MCF 10A (cell line): ENCODE data around the gene ACTN1. TPM values are rescaled to one million over a fixed set of nuclear protein-coding genes. Genes with fewer than 3 reads are reported as not detected.

Experiments
- BruUV-seq: library from RNA; stranded (reverse); fragments of 400-500 nt; replicated peaks from 2 replicates; lab custom pipeline; 2021; lab: Mats Ljungman, UMichigan
- CTCF ChIA-PET: fragments of 300-600 bp; sonication (Branson Sonifier 250); formaldehyde crosslinking; extraction: SDS; loops from one replicate; lab custom pipeline; 2021; ENCODE audit warnings: antibody characterized with exemption, inconsistent platforms; lab: Yijun Ruan, JAX
- POLR2A ChIA-PET: fragments of 300-600, 350-650 bp; sonication (Branson Sonifier 250); formaldehyde crosslinking; extraction: SDS; loops from one replicate; lab custom pipeline; 2020; ENCODE audit warnings: antibody characterized with exemption, inconsistent platforms; lab: Yijun Ruan, JAX
- DNase-seq: peaks from one replicate; pipeline ENCODE4 v3.0.0-alpha.2; 2018; ENCODE audit not compliant: unreplicated experiment
- H3K27ac Mint-ChIP-seq: one replicate; pipeline ENCODE4 v1.8.0; 2022; ENCODE audit warnings: mild to moderate bottlenecking, low read depth, mixed read lengths; ENCODE audit not compliant: unreplicated experiment
- H3K27me3 Mint-ChIP-seq: one replicate; pipeline ENCODE4 v1.8.0; 2022; ENCODE audit warnings: mixed read lengths; ENCODE audit not compliant: insufficient read depth, unreplicated experiment
- H3K36me3 Mint-ChIP-seq: one replicate; pipeline ENCODE4 v1.8.0; 2022; ENCODE audit warnings: mild to moderate bottlenecking, moderate library complexity, mixed read lengths; ENCODE audit not compliant: insufficient read depth, unreplicated experiment
- H3K4me1 Mint-ChIP-seq: one replicate; pipeline ENCODE4 v1.8.0; 2022; ENCODE audit warnings: mixed read lengths; ENCODE audit not compliant: insufficient read depth, unreplicated experiment
- H3K4me3 Mint-ChIP-seq: one replicate; pipeline ENCODE4 v1.8.0; 2022; ENCODE audit warnings: mild to moderate bottlenecking, moderate library complexity, mixed read lengths; ENCODE audit not compliant: unreplicated experiment
- H3K9me3 Mint-ChIP-seq: one replicate; pipeline ENCODE4 v1.8.0; 2022; ENCODE audit warnings: mixed read lengths; ENCODE audit not compliant: unreplicated experiment
- intact Hi-C: fragments of 100-400 bp; cut with micrococcal nuclease; formaldehyde crosslinking; loops from 2 replicates; pipeline ENCODE4 v1.14.1; 2022
- total RNA-seq: library from RNA; stranded (reverse); gene quantifications from 2 replicates; pipeline ENCODE4 v1.2.3, GENCODE V29; 2022
- TF ChIP-seq, protein P1 (sequence below): fragments of 200-600 bp; IDR thresholded peaks from one replicate; pipeline ENCODE4 v1.8.0; 2022; ENCODE audit warnings: antibody characterized with exemption, mild to moderate bottlenecking; ENCODE audit not compliant: unreplicated experiment

The ACTN1 gene
- total RNA-seq, 1 experiment from 2014 or later: 312 TPM

DNA sequence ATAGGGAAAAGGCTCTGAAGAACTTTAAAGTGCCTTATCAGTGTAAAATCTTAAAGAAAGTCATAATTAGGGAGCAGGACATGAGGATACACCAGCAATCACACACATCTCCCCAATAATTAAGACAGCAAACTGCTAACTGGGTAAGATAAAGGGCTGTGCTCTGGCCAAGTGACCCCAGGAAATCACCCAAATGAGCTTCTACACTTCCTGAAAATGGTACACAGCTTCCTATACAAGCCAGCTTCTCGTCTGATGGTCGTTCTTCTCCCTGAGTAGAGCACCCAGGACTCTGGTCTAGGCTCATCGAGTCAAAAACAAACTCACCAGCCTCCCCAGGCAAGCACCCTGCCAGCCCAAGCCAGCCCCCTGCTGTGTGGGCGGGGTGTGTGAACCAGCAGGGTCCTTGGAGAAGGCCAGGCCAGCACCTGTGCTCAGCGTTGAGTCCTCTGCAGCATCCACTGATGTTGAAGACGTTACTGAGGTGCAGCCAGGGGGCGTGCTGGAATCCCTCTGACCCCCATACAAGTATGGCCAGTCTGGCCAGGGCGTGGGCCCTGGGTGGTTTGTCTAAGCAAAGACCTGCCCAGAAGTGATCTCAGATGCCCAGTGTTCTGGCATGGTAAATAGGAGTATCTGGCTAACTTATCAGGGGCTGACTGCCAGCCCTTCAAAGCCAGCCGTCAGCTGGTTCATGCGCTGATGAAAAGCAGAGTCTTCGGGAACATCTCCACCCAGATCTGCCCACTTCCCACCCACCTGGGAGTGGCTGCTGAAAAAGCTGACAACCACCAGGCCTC, 41.4 kb downstream of the ACTN1 start:
- intact Hi-C loops: no loop called here
- no peak overlapping the region for H3K4me3 Mint-ChIP-seq
- TF ChIP-seq, protein P1, sequence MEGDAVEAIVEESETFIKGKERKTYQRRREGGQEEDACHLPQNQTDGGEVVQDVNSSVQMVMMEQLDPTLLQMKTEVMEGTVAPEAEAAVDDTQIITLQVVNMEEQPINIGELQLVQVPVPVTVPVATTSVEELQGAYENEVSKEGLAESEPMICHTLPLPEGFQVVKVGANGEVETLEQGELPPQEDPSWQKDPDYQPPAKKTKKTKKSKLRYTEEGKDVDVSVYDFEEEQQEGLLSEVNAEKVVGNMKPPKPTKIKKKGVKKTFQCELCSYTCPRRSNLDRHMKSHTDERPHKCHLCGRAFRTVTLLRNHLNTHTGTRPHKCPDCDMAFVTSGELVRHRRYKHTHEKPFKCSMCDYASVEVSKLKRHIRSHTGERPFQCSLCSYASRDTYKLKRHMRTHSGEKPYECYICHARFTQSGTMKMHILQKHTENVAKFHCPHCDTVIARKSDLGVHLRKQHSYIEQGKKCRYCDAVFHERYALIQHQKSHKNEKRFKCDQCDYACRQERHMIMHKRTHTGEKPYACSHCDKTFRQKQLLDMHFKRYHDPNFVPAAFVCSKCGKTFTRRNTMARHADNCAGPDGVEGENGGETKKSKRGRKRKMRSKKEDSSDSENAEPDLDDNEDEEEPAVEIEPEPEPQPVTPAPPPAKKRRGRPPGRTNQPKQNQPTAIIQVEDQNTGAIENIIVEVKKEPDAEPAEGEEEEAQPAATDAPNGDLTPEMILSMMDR: peak; percentile 30
- CTCF ChIA-PET: interaction anchor here (0.6 to 7.2 kb wide), 12 partner anchors 11 to 192 kb away, joined by 3 to 53 read pairs (median 4); no protein-coding TSS in a partner anchor
- no TSS peak for BruUV-seq
- peak overlapping the region; percentile 88 for H3K27ac Mint-ChIP-seq
- no peaks in the 10 kb centered on the region for H3K9me3 Mint-ChIP-seq
- no peaks in the 10 kb centered on the region for H3K27me3 Mint-ChIP-seq
- no peak for DNase-seq
- POLR2A ChIA-PET: interaction anchor here (1.0 to 5.3 kb wide), 6 partner anchors 9 to 42 kb away, joined by 3 to 28 read pairs (median 5); partner anchors contain the start of gene ACTN1
- peaks cover 5% of the 10 kb centered on the region for H3K36me3 Mint-ChIP-seq
- H3K4me1 Mint-ChIP-seq: peaks cover 46% of the 10 kb centered on the region

- DNase-seq: no peak
- ChIA-PET POLR2A (interaction anchor here (0.7 to 1.6 kb wide), 4 partner anchors 9 to 41 kb away, joined by 3 to 6 read pairs (median 4); no protein-coding TSS in a partner anchor), CTCF (interaction anchor here (0.6 to 7.2 kb wide), 6 partner anchors 10 to 192 kb away, joined by 3 to 53 read pairs (median 10); no protein-coding TSS in a partner anchor)
- no TSS peak for BruUV-seq
- peaks cover 9% of the 10 kb centered on the region for H3K36me3 Mint-ChIP-seq
- TF ChIP-seq, protein P1: no peak
- H3K27me3 Mint-ChIP-seq: no peaks in the 10 kb centered on the region
- H3K27ac Mint-ChIP-seq: peak overlapping the region; percentile 55
- H3K4me1 Mint-ChIP-seq: peaks cover 45% of the 10 kb centered on the region
- intact Hi-C loops: no loop called here
- no peak overlapping the region for H3K4me3 Mint-ChIP-seq
- H3K9me3 Mint-ChIP-seq: no peaks in the 10 kb centered on the region
These were observed 42.1 kb downstream of the ACTN1 start for GRCh38 chr14:68936980-68937379.

GRCh38 chr14:68936476-68936875, 42.6 kb downstream of the ACTN1 start:
- DNase-seq: no peak
- intact Hi-C loops: no loop called here
- Mint-ChIP-seq H3K4me3 (no peak overlapping the region), H3K4me1 (peaks cover 42% of the 10 kb centered on the region), H3K9me3 (no peaks in the 10 kb centered on the region), H3K36me3 (peaks cover 12% of the 10 kb centered on the region), H3K27me3 (no peaks in the 10 kb centered on the region), H3K27ac (peak overlapping the region; percentile 55)
- POLR2A ChIA-PET: interaction anchor here (0.6 to 1.6 kb wide), 5 partner anchors 10 to 155 kb away, joined by 3 to 6 read pairs (median 3); no protein-coding TSS in a partner anchor
- CTCF ChIA-PET: interaction anchor here (0.6 to 7.2 kb wide), 2 partner anchors 25 to 55 kb away, joined by 3 to 53 read pairs; no protein-coding TSS in a partner anchor
- no TSS peak for BruUV-seq
- TF ChIP-seq, protein P1: no peak

DNA sequence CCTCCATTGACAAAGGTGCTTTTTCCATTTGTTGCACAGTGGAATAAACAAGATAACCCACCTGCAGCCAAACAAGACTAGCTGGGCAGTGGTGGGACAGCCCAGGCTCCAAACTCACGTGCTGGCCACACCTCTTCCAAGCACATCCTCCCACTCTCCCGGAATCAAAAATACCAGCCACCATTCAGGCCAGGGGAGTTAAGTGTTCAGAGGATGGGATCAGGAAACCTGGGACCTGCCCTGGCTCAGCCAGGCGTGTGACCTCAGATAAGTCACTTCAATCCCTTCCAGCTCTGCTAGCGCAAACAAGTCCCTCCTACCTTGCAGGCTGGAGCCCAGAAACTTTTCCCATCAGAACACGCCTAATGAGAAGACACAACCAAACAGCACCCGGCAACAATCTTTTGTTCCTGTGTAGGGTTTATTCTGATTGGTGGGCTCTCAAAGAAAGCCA, 43.3 kb downstream of the ACTN1 start:
- Mint-ChIP-seq H3K4me3 (no peak overlapping the region), H3K27me3 (no peaks in the 10 kb centered on the region), H3K9me3 (no peaks in the 10 kb centered on the region), H3K27ac (no peak overlapping the region), H3K36me3 (peaks cover 15% of the 10 kb centered on the region), H3K4me1 (peaks cover 45% of the 10 kb centered on the region)
- intact Hi-C loops: no loop called here
- DNase-seq: no peak
- ChIA-PET CTCF (interaction anchor here (7.2 kb wide), 1 partner anchor 25 kb away, joined by 53 read pairs; no protein-coding TSS in a partner anchor), POLR2A (interaction anchor here (0.6 to 1.1 kb wide), 4 partner anchors 9 to 156 kb away, joined by 3 to 4 read pairs (median 3); no protein-coding TSS in a partner anchor)
- TF ChIP-seq, protein P1: no peak
- no TSS peak for BruUV-seq
